CD4-positive, alpha-beta T cell treated with Interleukin-6 for 4 hours (primary cell): Measurements from ENCODE around the gene GALNT2.

Experiments used
- DNase-seq: peaks from one replicate; pipeline ENCODE4 v3.0.0-alpha.2; 2020; ENCODE audit warnings: mixed read lengths

The GALNT2 gene

GRCh38 chr1:230066466-230067404 is at the start of gene GALNT2:
TSS of gene GALNT2 (plus strand) at chr1:230067238. CDS start at chr1:230067281, 43 bp downstream.
- DNase-seq: peak; percentile 91

- DNase-seq: no peak
Measured at GRCh38 chr1:230020451-230020850, 46.6 kb upstream of the GALNT2 start.

GRCh38 chr1:230022666-230023380 is 44.2 kb upstream of the GALNT2 start:
- DNase-seq: no peak

DNA sequence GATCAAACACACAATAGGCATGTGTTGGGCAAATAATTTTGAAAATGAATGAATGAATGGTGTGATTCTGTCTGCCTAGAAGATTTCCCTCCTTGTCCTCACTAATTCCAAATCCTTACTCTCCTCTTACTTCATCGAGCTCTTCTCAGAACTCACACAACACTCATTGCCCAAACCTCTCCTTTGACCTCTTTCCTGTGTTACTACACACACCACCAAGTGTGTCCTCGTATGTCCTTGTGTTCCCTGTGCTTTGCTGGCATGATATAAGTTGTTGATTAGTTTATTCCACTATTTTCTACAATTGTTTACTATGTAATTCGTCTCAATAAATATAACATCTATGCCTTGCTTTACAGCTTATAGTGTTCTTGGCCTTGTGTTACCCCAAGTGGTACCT is 41.4 kb upstream of the GALNT2 start:
- DNase-seq: no peak

GRCh38 chr1:230026139-230026538 is 40.9 kb upstream of the GALNT2 start:
- DNase-seq: no peak

- DNase-seq: no peak
Measured at GRCh38 chr1:230026572-230026971, 40.5 kb upstream of the GALNT2 start.

GRCh38 chr1:230028602-230029223 is 38.3 kb upstream of the GALNT2 start:
- no peak for DNase-seq

GRCh38 chr1:230029244-230029941 is 37.6 kb upstream of the GALNT2 start:
- DNase-seq: peak; percentile 24

- DNase-seq: no peak
Measured at GRCh38 chr1:230030122-230030821, 36.8 kb upstream of the GALNT2 start.

DNA sequence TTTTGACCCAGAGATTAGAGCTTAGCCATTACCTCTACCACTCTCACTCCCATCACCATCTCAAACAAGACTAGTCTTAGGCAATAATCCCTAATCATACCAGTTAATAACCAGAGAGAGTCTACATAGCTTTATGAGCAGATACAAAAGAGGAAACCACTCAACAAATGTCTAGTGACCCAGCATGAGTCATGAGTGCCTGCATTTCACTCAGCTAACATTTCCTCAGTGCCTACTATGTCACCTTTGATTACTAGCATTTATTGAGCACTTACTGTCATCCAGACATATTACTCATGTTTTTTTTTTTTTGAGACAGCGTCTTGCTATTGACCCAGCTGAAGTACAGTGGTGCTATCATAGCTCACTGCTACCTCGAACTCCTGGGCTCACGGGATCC is 35.9 kb upstream of the GALNT2 start:
- DNase-seq: no peak

GRCh38 chr1:230032516-230033281 is 34.3 kb upstream of the GALNT2 start:
- DNase-seq: no peak

DNA sequence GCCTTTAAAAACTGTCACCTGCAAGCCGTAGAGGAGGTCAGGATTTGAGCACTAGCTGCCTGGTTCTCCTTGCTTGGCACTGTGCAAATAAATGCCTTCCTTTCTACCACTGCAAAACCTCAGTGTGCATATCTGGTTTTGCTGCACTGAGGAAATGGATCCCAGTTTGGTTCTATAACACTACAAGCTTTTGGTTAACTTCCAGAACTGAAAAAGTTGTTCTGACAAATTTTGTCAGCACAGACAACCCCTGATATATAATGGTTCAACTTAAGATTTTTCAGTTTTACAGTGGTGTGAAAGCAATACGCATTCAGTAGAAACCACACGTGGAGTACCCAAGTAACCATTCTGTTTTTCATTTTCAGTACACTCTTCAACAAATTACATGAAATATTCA is 29.8 kb upstream of the GALNT2 start:
- DNase-seq: no peak

GRCh38 chr1:230040440-230040839 is 26.6 kb upstream of the GALNT2 start:
- no peak for DNase-seq

DNA sequence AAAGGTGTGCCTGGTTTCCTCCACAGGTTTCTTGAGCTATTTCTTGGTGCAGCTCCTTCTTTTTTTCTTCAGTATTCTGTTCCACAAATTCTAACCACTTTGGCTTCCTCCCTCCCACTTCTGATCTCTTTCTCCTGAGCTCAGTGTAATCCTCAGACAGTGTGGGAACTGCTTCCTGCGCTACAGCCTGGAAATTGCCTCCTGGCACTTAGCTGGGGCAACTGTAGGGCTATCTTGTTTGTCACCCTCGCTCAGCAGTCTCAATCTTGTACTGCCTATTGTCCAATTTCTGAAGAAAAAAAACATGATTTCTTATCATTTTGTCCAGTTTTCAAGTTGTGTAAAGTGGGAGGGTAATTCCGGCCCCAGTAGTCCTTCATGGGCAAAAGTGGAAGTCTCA is 24.0 kb upstream of the GALNT2 start:
- DNase-seq: no peak

- DNase-seq: no peak
Measured at GRCh38 chr1:230044729-230045128, 22.3 kb upstream of the GALNT2 start.

DNA sequence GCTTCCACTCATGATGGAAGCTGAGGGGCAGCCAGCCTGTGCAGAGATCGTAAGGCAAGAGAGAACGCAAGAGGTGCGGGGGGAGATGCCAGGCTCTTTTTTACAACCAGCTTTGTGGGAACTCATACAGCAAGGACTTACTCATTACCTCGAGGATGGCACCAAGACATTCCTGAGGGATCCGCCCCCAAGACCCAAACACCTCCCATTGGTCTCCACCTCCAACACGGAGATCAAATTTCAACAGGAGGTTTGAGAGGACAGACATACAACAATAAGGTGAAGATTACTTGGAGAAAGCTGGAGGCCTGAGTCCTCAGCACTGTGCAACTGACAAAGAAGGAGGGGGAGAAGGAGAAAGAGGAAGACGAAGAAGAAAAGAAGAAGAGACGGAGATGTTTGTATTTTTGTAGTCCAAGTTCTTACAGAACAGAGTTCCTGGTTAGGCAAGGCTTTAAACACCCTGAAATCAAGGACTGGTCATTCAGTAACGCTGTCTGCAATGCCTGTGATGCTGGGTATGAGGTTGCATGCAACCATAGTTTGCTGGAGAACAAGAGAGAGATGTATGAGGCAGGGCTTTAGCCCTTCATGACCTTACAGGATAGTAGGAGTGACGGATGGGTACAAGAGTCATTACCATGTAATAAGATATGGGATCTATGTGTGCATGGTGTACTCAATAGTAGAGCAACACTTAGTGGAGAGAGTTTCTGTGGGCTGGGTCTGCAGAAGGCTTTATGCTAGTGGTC is 19.7 kb upstream of the GALNT2 start:
- DNase-seq: no peak

GRCh38 chr1:230048322-230048721 is 18.7 kb upstream of the GALNT2 start:
- no peak for DNase-seq

DNA sequence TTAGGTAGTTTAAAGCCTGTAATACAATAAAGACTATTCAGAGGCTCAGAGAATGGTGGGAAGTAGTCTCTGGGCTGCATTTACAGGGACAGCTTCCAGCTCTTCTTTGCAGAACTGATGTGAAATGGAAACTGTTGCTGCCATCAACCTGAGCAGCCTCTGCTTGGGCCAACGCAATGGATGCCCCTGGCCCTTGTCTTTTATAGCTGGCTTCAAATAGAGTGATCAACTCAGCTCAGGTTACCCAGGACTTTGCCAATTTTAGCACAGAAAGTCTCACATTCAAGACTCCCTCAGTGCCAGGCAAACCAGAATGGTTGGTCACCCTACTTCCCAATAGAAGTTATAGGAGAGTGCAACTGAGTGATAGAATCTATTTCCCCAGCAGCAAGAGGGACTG is 18.1 kb upstream of the GALNT2 start:
- no peak for DNase-seq

GRCh38 chr1:230049731-230050130 is 17.3 kb upstream of the GALNT2 start:
- no peak for DNase-seq

DNA sequence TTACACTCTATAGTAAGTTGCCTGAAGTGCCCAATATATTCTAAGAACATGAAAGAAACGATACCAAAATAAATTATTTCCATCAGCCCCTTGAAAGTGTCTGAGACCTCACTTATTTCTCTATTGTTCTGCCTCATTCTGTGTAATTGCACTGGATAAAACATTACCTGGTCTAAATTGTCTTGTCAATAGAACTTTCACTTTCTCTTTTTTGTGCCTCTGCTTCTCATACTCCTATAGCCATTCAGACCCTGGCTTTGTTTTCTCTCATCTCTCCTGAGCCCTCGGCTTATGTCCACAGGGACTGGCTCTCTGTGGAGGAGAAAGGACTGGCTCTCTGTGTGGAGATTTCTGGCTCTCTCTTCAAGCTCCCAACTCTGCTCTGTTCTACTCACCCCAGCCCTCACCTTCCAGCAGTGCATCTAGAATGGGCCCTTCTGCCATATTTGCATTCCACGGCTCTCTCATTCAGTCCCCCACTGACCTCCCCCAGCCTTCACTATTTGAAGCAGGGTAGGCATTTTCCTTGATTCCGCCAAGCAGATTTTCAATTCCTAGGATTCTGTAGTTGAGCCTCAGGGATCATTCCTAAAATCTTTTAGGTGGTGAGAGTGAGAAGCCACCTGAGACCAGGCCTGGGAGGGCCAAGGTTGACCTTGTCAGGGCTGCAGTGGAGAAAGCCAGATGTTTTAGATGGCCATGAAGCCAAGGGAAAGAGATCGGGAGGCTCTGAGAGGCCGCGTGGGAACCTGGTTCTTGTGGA is 15.9 kb upstream of the GALNT2 start:
- DNase-seq: no peak
